ENCODE data around the gene AK9.

DNA sequence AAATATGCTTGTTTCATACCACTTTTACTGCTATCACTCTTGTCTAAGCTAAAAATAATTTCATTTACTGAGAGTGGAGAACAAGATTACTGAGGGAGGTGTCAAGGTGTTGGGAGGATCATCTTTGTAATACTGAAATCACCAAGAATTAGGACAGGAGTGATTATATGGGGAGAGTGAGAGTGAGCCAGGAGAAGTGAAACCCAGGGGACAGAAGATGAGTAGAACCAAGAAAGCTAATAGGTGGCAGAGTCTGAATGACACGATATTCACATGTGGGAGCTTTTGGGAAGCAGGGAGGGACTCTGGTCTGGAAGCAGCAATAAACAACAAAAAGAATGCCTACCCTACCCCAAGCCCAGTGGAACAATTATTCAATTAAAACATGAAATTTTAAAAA, 58.6 kb downstream of the AK9 start:
- no peak for TF ChIP-seq FOXM1 (IDR thresholded peaks at IDR 0.05; ENCODE audit: borderline replicate concordance)
- TF ChIP-seq SP1 (IDR thresholded peaks at IDR 0.05): no peak
- no peak for TF ChIP-seq BHLHE40 (IDR thresholded peaks at IDR 0.05; ENCODE audit: borderline replicate concordance)
- TF ChIP-seq TARDBP (IDR thresholded peaks at IDR 0.05): no peak
- no peak for TF ChIP-seq ELF4 (IDR thresholded peaks at IDR 0.05)
- no peak for TF ChIP-seq NFRKB (IDR thresholded peaks at IDR 0.05)
- TF ChIP-seq CTBP1 (IDR thresholded peaks at IDR 0.05; ENCODE audit: borderline replicate concordance): no peak
- no peak for TF ChIP-seq ZNF384 (IDR thresholded peaks at IDR 0.05)
- no peak for TF ChIP-seq ARNT (IDR thresholded peaks at IDR 0.05)
- no peak for TF ChIP-seq FOXA1 (IDR thresholded peaks at IDR 0.05)
- no peak for TF ChIP-seq FOXK2 (IDR thresholded peaks at IDR 0.05)
- no peak for TF ChIP-seq SUZ12 (IDR thresholded peaks at IDR 0.05)
- TF ChIP-seq HDGF (IDR thresholded peaks at IDR 0.05; ENCODE audit: borderline replicate concordance): no peak
- no peak for TF ChIP-seq L3MBTL2 (conservative IDR thresholded peaks at IDR 0.05)
